Tibial artery (tissue), 4 donors: ENCODE results near the gene DST.

Experiments
- DNase-seq, 2 donors: peaks; one replicate each; pipeline ENCODE4 v3.0.0-alpha.2; 2019
- H3K27ac ChIP-seq, 2 donors: fragments of 200-600 bp; sonication (generic) in 1 of 2; 1 replicate in 1 of 2; 2 replicates in 1 of 2; pipeline ENCODE4 v1.5.1; 2018 to 2019; ENCODE audit warnings: mild to moderate bottlenecking in 1 of 2
- H3K27me3 ChIP-seq, 2 donors: fragments of 200-600 bp; sonication (generic) in 1 of 2; one replicate each; pipeline versions ENCODE4 v1.5.1 to v1.6.0; 2016 to 2019
- H3K36me3 ChIP-seq, 3 donors: fragments of 200-600 bp; sonication (generic) in 2 of 3; one replicate each; pipeline ENCODE4 v1.5.1; 2016 to 2019; ENCODE audit warnings: mild to moderate bottlenecking in 2 of 3
- H3K4me1 ChIP-seq, 4 donors: fragments of 200-600 bp; sonication (generic) in 2 of 4; 1 replicate in 3 of 4; 2 replicates in 1 of 4; pipeline ENCODE4 v1.5.1; 2016 to 2019
- H3K4me3 ChIP-seq, 2 donors: fragments of 200-600 bp; sonication (generic) in 1 of 2; 1 replicate in 1 of 2; 2 replicates in 1 of 2; pipeline ENCODE4 v1.5.1; 2018 to 2019; ENCODE audit warnings: mild to moderate bottlenecking in 2 of 2
- H3K9me3 ChIP-seq, 3 donors: fragments of 200-600 bp; sonication (generic) in 1 of 3; one replicate each; pipeline ENCODE4 v1.5.1; 2016 to 2019
- intact Hi-C: fragments of 100-400 bp; cut with DNase I; formaldehyde crosslinking; loops from one replicate; pipeline ENCODE4 v1.15.0; 2023; ENCODE audit warnings: low total_unique reads
- TF ChIP-seq, protein P1 (sequence below), 2 experiments: fragments of 200-600 bp in 1 of 2; fragments of 450-650 bp in 1 of 2; IDR thresholded peaks; one replicate each; pipeline ENCODE4 v1.5.1; 2017 to 2019; ENCODE audit warnings: antibody characterized with exemption in 2 of 2, mild to moderate bottlenecking in 1 of 2, moderate library complexity in 1 of 2

Gene DST

DNA sequence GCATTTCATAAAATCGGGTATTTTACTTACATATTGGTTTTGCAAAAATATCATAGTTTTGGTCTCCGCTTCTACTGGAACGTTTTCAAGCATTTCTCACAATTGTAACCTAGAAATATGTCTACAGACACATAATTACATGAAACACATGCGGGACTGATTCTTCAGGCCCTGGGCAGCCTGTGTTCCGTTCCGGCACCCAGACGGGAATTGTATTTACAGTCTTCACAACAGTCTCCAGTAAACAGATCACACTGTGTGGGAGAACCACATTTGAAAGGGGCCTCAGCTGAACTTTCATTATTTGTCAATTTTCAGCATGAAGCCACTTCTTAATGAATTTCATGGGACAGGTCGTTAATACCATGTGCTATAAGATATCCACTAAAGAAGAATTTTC lies 196.9 kb downstream of the DST start:
- Histone ChIP-seq H3K27me3 (no peaks in the 10 kb centered on the region), H3K9me3 (no peaks in the 10 kb centered on the region), H3K4me1 (peaks cover 0 to 47% (median 14%) of the 10 kb centered on the region in 4 donors), H3K36me3 (no peaks in the 10 kb centered on the region), H3K27ac (peak overlapping the region; percentile 27 to 40), H3K4me3 (no peak overlapping the region)
- intact Hi-C loops: loop anchor here (10.0 kb wide), 1 partner anchor 61 kb away; no protein-coding TSS in a partner anchor
- TF ChIP-seq, protein P1, sequence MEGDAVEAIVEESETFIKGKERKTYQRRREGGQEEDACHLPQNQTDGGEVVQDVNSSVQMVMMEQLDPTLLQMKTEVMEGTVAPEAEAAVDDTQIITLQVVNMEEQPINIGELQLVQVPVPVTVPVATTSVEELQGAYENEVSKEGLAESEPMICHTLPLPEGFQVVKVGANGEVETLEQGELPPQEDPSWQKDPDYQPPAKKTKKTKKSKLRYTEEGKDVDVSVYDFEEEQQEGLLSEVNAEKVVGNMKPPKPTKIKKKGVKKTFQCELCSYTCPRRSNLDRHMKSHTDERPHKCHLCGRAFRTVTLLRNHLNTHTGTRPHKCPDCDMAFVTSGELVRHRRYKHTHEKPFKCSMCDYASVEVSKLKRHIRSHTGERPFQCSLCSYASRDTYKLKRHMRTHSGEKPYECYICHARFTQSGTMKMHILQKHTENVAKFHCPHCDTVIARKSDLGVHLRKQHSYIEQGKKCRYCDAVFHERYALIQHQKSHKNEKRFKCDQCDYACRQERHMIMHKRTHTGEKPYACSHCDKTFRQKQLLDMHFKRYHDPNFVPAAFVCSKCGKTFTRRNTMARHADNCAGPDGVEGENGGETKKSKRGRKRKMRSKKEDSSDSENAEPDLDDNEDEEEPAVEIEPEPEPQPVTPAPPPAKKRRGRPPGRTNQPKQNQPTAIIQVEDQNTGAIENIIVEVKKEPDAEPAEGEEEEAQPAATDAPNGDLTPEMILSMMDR (IDR thresholded peaks at IDR 0.05): no peak
- DNase-seq: no peak

DNA sequence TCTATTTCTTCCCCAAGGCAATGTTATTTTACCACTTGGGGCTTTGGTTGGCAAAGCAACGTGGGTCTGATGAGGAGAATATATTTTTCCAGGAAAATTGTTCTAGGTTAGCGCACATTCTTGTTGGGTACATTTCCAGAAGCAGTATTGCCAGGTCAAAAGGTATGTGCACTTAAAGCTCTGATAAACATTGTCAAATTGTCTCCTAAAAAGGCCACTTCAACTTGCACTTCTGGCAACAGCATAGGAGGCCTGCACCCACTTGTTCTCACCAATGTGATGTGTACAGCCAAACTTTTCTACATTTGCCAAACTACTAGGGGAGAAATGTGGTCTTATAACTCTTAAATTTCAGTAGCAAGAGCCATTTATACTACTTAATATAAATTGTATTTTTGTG lies 197.8 kb downstream of the DST start:
- H3K27ac ChIP-seq: peak overlapping the region; percentile 26 to 40
- no peak for DNase-seq
- intact Hi-C loops: loop anchor here (10.0 kb wide), 1 partner anchor 60 kb away; no protein-coding TSS in a partner anchor

DNA sequence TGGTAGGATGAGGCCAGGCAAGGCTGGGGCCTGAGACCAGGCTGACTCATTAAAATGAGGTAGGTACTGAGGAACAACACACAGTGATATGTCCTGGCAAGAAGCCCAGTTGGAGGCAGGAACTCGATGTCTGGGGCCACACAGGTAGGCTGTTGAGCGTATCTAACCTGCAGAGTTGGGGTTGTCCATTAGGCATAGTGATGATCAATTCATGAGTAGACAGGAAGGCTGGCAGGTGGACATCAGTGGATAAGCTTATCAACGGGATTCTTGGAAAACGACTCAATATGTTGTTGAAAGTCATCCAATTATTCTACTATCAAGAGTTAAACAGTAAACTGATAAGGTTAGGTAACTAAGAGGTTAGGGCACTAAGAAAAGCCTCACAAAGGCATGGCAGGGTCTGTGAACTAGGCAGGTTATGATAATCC lies 202.1 kb downstream of the DST start:
- intact Hi-C loops: loop anchor here (10.0 kb wide), 1 partner anchor 56 kb away; no protein-coding TSS in a partner anchor
- Histone ChIP-seq H3K4me1 (peaks cover 0 to 21% (median 4%) of the 10 kb centered on the region in 4 donors), H3K36me3 (no peaks in the 10 kb centered on the region), H3K27ac (no peak overlapping the region), H3K9me3 (no peaks in the 10 kb centered on the region), H3K27me3 (no peaks in the 10 kb centered on the region), H3K4me3 (no peak overlapping the region)
- TF ChIP-seq, protein P1 (IDR thresholded peaks at IDR 0.05): no peak
- DNase-seq: no peak

More for the DNA sequence above, 197.8 kb downstream of the DST start:
- Histone ChIP-seq H3K27me3 (no peaks in the 10 kb centered on the region), H3K9me3 (no peaks in the 10 kb centered on the region), H3K4me1 (peaks cover 0 to 37% (median 8%) of the 10 kb centered on the region in 4 donors), H3K4me3 (no peak overlapping the region), H3K36me3 (no peaks in the 10 kb centered on the region)
- TF ChIP-seq, protein P1 (IDR thresholded peaks at IDR 0.05): no peak

DNA sequence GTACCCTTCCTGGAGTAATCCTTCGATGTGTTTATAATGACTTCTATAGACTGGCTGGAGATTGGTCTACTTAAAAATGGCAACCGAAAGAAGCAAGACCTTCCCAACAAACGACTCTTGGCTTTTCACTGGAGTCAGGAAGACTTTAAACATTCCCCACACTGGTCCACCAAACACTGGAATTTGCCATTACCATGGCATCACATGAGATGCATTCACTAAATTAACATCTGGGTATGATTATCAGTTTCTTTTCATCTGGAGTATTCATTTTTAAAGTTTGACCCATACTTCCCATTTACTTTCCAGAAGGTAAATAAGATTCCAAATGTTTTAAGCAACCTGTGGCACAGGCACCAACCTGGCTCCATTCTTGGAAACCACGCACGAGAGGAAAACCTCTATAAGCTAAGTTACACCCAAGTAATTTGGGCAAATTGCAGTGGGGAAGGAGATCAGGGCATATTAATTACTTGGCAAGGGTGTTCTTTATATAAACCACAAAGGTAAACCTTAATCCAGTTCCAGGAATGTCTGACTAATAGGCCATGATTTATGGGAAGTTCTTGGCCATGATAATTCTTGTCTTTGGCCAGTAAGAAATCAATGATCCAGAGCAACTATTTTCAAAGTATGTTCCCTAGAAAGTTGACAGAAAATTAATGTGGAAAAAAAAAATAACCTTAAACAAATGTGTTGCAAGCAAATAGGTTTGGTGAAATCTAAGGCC lies 205.4 kb downstream of the DST start:
- H3K9me3 ChIP-seq: no peaks in the 10 kb centered on the region
- peaks cover 0 to 10% (median 3%) of the 10 kb centered on the region in 4 donors for H3K4me1 ChIP-seq
- no peak for DNase-seq
- H3K27me3 ChIP-seq: no peaks in the 10 kb centered on the region
- TF ChIP-seq, protein P1 (IDR thresholded peaks at IDR 0.05): no peak
- H3K4me3 ChIP-seq: no peak overlapping the region
- H3K36me3 ChIP-seq: no peaks in the 10 kb centered on the region
- H3K27ac ChIP-seq: no peak overlapping the region
- intact Hi-C loops: no loop called here

DNA sequence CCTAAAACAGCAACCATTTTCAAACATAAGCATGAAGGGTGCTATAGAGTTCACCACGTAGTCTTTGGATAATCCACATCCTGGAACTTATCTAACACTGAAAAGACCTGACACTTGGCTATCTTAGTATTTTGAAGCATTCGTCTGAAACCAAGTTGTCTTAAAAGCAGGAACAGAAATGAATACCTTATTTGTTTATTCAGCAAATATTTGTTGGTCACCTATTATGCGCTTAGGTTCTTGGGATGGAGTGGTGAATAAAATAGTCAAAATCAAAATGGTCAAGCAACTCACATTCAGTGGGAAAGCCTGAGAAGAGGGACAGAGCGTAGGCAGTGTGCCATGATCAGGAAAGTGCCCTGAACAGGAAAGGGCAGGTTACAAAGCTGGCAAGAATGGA lies 206.9 kb downstream of the DST start:
- Histone ChIP-seq H3K36me3 (no peaks in the 10 kb centered on the region), H3K27me3 (no peaks in the 10 kb centered on the region), H3K27ac (no peak overlapping the region), H3K9me3 (no peaks in the 10 kb centered on the region), H3K4me1 (peaks cover 0 to 10% (median 3%) of the 10 kb centered on the region in 4 donors), H3K4me3 (no peak overlapping the region)
- intact Hi-C loops: no loop called here
- DNase-seq: no peak
- TF ChIP-seq, protein P1 (IDR thresholded peaks at IDR 0.05): no peak
